Measurements from ENCODE around the gene INPP5E.
A peak's percentile ranks its signal among the peaks of the same experiment; 100 is the strongest.

- peak; percentile 97 for TF ChIP-seq CTCF (conservative IDR thresholded peaks at IDR 0.05; ENCODE audit: low read length)
- no peak for TF ChIP-seq EZH2phosphoT487 (IDR thresholded peaks at IDR 0.05; ENCODE audit: borderline replicate concordance, low read depth, low read length)
Measured at GRCh38 chr9:136488247-136489214, 48.9 kb upstream of the INPP5E start.

Data from OCI-LY7 (cell line).